Putamen (tissue), 1 donor: Measurements from ENCODE around the gene PDGFD.

Source experiments
- DNase-seq: peaks from one replicate; pipeline ENCODE4 v3.0.0-alpha.2; 2016; ENCODE audit warnings: low spot score

Gene PDGFD

GRCh38 chr11:104164028-104164520 lies at the start of gene PDGFD:
TSS of gene PDGFD (minus strand) at chr11:104164147.
- DNase-seq = no peak

DNA sequence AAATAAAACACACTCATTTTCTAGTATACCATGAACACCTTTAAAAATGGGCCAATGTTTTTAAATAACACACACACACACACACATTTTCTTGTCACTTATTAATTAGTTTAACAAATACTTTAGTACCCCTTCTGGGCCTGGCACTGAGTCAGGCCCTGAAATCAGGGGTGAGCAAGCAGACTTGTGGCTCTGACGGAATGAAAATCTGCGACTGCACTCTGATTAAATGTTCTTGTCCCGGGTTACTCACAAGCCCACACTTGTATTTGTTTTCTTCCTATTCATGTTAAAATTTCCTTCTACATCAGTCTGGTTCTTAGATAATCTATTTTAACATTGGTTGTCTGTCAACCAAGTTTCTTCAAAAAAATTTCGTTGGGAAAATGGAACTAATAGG lies 43.0 kb upstream of the PDGFD start:
- DNase-seq = no peak

DNA sequence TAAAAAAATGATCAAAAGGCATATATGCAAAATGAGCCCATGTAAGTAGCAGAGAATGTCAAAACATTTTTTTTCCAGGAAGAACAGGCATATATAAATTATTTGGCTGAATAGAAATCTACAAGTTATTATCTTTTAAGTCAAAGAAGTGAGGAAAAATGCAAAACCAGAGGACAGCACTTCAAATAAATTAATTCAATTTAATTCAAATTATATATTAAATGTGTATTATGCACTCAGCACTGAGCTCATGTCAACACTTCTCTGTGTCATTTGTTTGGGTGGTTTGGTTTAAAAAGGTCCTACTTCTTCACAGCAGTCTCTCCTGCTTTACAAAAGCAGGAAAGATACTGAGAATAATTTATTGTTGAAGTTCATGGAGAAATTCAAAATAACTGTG lies 41.9 kb upstream of the PDGFD start:
- DNase-seq = no peak

- DNase-seq = no peak
Observed at GRCh38 chr11:104200688-104201087, 36.7 kb upstream of the PDGFD start.

DNA sequence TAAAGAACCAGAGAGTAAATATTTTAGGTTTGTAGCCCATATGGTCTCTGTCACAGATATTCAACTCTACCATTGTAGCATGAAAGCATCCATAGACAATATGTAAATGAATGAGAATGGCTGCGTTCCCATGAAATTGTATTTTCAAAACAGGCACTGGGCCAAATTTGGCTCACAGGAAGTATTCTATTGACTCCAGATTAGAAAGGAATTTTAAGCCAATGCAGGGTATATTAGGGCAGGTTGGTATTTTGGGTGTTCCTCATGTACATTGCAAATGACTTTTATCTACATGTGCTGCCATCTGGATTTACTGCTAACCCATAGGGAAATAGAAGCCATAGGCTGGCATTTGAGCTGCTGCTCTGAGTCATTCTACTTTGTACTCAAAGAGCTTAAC lies 35.1 kb upstream of the PDGFD start:
- no peak for DNase-seq

DNA sequence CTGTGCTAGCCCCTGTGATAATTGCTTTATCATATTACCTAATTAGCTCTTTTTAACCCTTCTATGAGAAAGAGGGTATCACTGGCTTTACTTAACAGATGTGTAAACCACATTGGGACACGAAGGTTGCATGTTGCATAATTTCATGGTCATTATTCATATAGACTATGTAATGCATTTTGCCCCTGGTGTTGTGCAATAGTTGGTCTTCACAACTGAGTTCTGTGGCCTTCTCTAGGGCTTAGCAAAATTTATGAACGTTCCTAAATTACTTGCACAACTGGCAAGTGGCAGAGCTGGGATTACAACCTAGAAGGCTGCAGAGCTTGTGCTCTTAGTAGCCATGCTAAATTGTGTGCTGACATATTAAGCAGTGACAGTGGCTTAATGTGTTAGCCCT lies 34.6 kb upstream of the PDGFD start:
- no peak for DNase-seq

DNA sequence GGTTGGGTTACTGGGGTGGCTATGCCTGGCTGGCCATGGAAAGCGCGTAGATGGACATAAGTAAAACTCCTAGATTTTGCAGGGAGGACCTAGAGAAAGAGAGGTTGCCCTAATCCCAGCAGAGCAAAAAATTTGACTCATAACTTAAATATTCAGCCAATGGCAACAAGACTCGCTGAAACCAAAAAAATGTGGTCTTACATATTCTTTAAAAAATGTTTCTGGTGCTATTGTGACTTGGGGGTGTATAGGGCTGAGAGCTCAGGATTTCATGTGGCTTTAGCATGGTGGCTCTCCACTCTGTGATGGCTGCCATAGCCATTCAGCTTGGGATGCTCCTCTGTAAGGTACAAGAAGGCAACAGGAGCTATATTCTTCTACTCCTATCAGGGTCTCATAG lies 27.2 kb upstream of the PDGFD start:
- no peak for DNase-seq

GRCh38 chr11:104183593-104183992 lies 19.6 kb upstream of the PDGFD start:
- DNase-seq = no peak

DNA sequence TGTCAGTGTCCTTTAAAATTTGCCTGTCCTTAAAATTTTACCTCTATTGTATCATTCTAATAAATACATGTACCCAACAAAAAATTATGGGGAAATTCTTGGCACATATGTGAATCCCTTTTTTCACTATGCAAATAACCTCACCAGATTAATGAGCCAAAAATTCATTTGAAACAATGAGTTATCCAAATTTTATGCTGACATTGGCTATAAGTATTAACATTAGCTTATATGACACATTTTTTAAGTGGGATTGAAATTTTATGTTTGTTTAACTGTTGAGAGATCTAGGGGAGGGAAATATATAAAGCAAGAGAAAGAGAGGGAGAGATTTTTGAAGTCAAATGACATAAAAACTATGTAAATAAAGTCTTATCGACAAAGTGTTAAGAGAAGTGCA lies 11.8 kb upstream of the PDGFD start:
- DNase-seq = no peak

- no peak for DNase-seq
Observed at GRCh38 chr11:104169091-104169490, 5.1 kb upstream of the PDGFD start.

- no peak for DNase-seq
Observed at GRCh38 chr11:104165014-104165413, 1.1 kb upstream of the PDGFD start.

- DNase-seq = no peak
Observed at GRCh38 chr11:104163100-104164027, 583 bp downstream of the PDGFD start.

DNA sequence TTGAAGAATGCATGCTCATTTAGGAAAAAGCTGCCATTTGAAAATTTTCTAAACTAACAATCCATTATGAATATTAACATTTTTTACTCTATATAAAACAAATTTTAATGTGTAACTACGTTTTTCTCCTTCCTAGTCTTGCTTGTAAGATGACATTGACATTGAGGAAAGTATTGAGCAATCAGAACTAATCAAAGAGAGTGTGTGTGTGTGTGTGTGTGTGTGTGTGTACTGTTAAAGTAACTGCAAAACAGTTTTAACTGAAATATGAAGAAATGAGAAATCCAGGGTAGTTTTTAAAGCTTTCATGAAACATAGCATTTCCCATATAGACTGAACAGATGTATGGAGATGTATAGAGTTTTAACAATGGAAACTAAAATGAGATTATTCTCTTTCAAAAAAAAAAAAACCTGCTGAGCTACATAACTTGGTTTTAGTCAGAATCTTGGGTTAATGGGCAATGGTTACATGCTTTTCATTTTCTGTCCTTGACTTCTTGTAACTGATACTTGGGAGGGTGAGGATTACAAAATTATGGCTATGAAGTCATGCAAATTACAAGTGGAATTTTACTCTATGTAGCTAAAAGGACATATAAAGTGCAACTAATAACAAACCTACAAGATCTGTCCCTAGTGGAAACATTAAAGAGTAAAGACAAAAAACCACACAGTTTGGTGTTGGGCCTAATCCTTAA lies 2.0 kb downstream of the PDGFD start:
- DNase-seq = no peak

DNA sequence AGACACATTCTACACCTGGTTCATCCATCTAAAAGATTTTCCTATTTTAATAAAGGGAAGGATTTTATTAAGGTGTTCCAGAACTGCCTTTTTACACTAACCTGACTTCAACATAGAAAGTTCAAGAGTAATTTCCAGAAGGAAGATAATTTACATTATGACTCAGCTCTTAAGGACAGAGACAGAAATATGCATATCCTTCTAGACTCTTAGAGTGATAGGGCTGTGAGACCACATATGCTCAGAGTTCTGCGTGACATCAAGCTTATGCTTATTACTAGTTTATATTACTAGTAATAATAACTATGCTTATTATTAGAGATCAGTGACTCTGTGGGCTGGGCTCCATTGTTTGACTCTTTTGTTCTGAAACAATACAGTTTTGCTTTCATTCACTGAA lies 4.6 kb downstream of the PDGFD start:
- no peak for DNase-seq

GRCh38 chr11:104155375-104155774 lies 8.6 kb downstream of the PDGFD start:
- no peak for DNase-seq

DNA sequence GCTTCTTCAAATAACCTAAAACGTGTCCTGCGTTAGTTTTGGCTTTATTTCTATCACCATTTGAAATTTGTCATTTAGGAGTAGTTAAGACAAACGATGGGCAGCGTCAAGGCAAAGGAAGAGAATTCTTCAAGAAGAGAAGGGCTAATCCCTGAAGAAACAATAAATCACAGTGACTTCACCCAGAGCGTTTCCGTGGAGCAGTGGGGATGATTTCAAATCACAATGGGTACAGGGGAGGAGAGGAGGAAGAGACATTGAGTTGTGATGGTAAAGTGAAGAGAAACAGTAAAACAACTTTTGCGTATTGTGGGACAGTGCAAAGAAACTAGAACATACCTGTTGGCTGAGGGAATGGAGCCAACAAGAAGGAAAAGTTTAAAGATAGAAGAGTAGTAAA lies 9.7 kb downstream of the PDGFD start:
- no peak for DNase-seq

DNA sequence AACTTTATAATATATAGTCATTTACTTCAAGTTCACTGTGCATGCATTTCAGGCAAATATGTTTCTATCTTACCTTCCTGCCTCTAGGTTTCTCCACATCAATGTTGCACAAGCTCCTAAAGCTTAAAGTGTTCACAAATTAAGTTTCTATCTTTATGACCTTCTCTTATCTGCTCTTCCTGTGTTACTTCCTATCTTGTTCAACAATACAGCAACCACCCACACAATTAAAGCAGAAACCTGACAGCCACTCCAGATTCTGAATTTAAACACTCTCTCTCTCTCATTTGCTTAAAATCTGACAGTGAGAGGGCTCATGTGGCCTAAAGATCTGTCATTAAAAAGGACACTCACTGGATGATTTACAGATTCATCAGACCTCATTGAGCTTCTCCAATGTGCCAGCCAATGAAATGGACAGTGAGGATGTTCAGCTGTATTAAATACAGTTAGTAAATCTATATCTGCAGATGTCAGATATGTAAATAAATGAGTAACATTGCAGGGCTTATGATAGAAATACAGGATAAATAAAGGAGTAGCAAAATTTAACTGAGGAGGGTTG lies 10.9 kb downstream of the PDGFD start:
- DNase-seq = no peak

DNA sequence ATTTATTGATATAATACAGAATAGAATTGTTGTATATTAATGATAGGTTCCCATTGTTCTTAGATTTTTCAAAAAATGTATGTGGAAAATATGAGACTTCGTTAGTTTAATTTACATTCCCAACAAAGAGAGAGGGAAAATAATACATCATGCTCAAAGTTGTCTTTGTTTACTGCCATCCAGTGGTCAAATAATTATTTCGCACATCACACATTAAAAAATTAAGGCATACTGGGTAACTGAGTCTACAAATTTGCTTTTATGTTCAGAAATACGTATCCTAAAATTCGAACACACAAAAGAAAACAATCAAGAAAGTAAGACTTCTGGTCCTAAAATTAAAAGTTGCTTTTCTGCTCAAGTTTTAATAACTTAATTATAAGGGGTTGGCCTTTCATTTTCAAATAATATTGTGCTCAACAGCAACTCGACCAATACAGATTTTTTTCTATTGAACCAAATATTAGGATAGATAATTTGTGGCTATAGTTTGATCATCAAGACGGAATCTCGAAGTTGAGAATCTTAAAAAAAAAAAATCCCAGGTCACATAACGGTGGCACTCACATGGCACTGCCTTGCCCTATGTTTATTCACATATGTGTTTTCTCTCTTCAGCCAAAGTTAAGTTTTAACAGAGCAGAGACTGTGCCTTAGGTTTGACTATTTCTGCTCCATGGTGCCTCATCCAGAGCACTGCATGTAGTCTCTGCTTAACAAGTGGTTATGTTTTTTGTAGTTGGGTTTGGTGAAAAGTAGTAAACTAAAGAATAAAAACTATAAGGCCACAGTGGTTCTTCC lies 12.3 kb downstream of the PDGFD start:
- no peak for DNase-seq

DNA sequence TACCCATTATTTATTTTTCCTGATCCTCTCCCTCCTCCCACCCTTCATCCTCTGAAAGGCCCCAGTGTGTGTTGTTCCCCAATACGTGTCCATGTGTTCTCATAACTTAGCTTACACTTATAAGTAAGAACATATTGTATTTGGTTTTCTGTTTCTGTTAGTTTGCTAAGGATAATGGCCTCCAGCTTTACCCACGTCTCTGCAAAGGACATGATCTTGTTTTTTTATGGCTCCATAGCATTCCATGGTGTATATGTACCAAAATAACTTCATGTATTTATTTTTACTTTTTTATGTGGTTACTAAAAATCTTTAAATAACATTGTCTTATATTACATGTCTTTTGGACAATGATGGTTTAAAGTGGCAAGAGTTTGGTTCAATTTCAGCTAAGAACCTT lies 15.2 kb downstream of the PDGFD start:
- DNase-seq = no peak

- DNase-seq = no peak
Observed at GRCh38 chr11:104148074-104148473, 15.9 kb downstream of the PDGFD start.

DNA sequence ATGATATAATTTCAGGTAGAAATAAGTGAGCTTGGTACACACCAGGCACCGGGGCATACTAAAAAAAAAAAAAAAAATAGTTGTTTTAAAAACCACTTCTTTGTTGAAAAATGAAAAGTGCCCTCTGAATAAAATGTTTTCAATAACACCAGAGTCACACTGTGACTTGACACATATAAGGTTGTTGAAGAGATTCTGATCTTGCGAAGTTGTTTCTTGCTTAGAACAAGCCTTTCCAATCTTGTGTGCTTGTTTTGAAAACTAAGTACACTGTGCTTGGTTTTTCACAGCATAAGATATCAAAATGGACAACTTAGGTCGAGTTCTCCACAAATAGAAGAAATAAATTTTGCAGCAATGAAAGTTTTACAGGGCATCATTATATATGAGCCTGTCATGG lies 17.0 kb downstream of the PDGFD start:
- no peak for DNase-seq

DNA sequence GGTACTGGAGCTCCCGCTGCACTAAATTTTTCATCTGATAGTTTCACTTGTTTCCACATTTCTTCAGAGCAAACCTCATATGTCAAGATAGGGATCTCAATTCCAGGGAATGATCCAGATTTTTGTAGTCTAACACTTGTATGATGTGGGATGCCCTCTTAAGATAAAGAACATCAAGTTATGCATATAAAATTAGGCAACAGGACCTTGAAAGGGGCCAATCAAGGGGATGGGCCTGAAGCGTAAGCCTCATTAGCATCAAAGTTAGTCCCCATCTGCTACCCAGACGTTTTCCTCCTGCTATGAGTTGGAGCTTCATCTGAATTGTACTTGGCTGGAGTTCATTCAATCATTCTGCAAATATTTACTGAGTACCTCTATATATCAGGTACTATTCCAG lies 17.5 kb downstream of the PDGFD start:
- DNase-seq = no peak
